PC-9 (cell line): Measurements from ENCODE around the gene SPINT1. TPM values are rescaled to one million over a fixed set of nuclear protein-coding genes. Genes with fewer than 3 reads are reported as not detected.
A peak's percentile ranks its signal among the peaks of the same experiment; 100 is the strongest.

Source experiments
- BruUV-seq: library from RNA; stranded (reverse); fragments of 400-500 nt; replicated peaks from 2 replicates; lab custom pipeline; 2021; lab: Mats Ljungman, UMichigan
- CTCF ChIA-PET: fragments of 300-600 bp; sonication (Branson Sonifier 250); formaldehyde crosslinking; loops from one replicate; lab custom pipeline; 2022; ENCODE audit warnings: antibody characterized with exemption; lab: Charles Lee
- POLR2A ChIA-PET: fragments of 300-600 bp; sonication (Branson Sonifier 250); formaldehyde crosslinking; loops from one replicate; lab custom pipeline; 2022; ENCODE audit warnings: antibody characterized with exemption; ENCODE audit not compliant: unreplicated experiment; lab: Charles Lee
- DNase-seq, 2 experiments: peaks; one replicate each; pipeline versions ENCODE4 v3.0.0 to v3.0.0-alpha.2; 2015 to 2022; ENCODE audit warnings: mixed read lengths in 1 of 2
- H2AFZ ChIP-seq: fragments of 200-600 bp; sonication (generic); 2 replicates; pipeline ENCODE4 v1.8.1; 2017; ENCODE audit warnings: antibody characterized with exemption
- H3F3A ChIP-seq: fragments of 200-600 bp; sonication (generic); 2 replicates; pipeline ENCODE4 v1.8.1; 2017; ENCODE audit warnings: antibody characterized with exemption, mild to moderate bottlenecking, low read depth; ENCODE audit not compliant: insufficient read depth
- H3K27ac ChIP-seq: fragments of 200-600 bp; sonication (generic); 2 replicates; pipeline ENCODE4 v1.6.1; 2016; ENCODE audit warnings: mixed run types
- H3K27me3 ChIP-seq: fragments of 200-600 bp; sonication (generic); 2 replicates; pipeline ENCODE4 v1.6.1; 2016; ENCODE audit warnings: low read depth, mixed run types; ENCODE audit not compliant: insufficient read depth
- H3K36me3 ChIP-seq: fragments of 200-600 bp; sonication (generic); 2 replicates; pipeline ENCODE4 v1.6.1; 2016; ENCODE audit warnings: low read depth, mixed run types
- H3K4me1 ChIP-seq: fragments of 200-600 bp; sonication (generic); replicated peaks from 2 replicates; pipeline ENCODE4 v1.6.1; 2016; ENCODE audit warnings: mixed run types; ENCODE audit not compliant: insufficient read depth
- H3K4me2 ChIP-seq: fragments of 200-600 bp; sonication (generic); 2 replicates; pipeline ENCODE4 v1.6.1; 2017; ENCODE audit warnings: mixed run types
- H3K4me3 ChIP-seq: fragments of 200-600 bp; sonication (generic); 2 replicates; pipeline ENCODE4 v1.6.1; 2016; ENCODE audit warnings: mixed run types
- H3K79me2 ChIP-seq: fragments of 200-600 bp; sonication (generic); 2 replicates; pipeline ENCODE4 v1.6.1; 2017; ENCODE audit warnings: low read depth, mixed run types
- H3K9me2 ChIP-seq: fragments of 200-600 bp; sonication (generic); 2 replicates; pipeline ENCODE4 v1.8.1; 2017; ENCODE audit warnings: mild to moderate bottlenecking; ENCODE audit not compliant: insufficient read depth
- H3K9me3 ChIP-seq: fragments of 200-600 bp; sonication (generic); 2 replicates; pipeline ENCODE4 v1.8.1; 2016; ENCODE audit warnings: low read depth; ENCODE audit not compliant: insufficient read depth
- H4K20me1 ChIP-seq: fragments of 200-600 bp; sonication (generic); 2 replicates; pipeline ENCODE4 v1.8.1; 2017; ENCODE audit not compliant: insufficient read depth
- EZH2 ChIP-seq: fragments of 200-600 bp; sonication (generic); IDR thresholded peaks from 2 replicates; pipeline ENCODE4 v1.8.0; 2017; ENCODE audit warnings: antibody characterized with exemption, low read depth
- intact Hi-C: fragments of 100-400 bp; cut with micrococcal nuclease; formaldehyde crosslinking; loops from one replicate; pipeline ENCODE4 v1.10.0; 2022; ENCODE audit not compliant: unreplicated experiment
- total RNA-seq: library from RNA; stranded (reverse); gene quantifications from 2 replicates; pipeline ENCODE4 v1.2.3, GENCODE V29; 2021
- TF ChIP-seq, protein P1 (sequence below): fragments of 200-600 bp; sonication (generic); conservative IDR thresholded peaks from 2 replicates; pipeline ENCODE4 v1.6.1; 2017; ENCODE audit warnings: mixed run types, antibody characterized with exemption, mild to moderate bottlenecking, moderate library complexity

The SPINT1 gene
- total RNA-seq, 1 experiment from 2014 or later = 141 TPM

DNA sequence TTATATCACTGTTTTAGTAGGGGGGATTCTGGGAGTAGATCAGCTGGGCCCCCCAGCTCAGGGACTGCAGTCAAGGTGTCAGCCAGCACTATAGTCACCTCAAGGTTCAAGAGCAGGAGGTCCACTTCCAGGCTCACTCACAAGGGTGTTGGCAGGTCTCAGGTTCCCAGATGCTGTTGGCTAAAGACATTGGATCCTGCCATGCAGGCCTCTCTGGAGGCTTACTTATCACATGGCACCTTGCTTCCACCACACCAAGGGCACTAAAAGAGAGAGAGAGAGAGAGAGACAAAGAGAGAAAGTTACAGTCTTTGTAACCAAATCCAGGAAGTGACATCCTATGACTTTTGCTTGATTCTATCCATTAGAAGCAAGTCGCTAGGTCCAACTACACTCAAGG, 7.8 kb upstream of the SPINT1 start:
- peaks cover 12% of the 10 kb centered on the region for H3F3A ChIP-seq
- POLR2A ChIA-PET = interaction anchor here (0.5 kb wide), 1 partner anchor 8 kb away, joined by 3 read pairs; no protein-coding TSS in a partner anchor

DNA sequence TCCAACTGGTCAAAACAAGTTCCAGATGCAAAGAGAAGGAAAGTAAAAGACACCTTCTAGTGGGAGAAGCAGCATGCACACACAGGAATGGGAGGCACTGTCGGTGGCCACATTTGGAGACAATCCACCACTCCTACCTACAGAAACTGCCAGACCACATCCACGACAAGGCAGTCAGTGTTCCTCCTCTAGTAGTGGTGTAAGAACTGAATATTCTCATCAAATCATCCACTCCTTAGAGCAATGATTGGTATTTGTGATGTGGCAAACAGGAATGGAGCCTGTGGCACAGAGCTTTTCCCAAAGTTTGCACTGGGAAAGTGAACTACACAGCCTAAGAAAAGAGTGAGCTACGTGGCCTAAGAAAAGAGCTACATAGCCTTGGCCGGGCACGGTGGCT, 5.1 kb upstream of the SPINT1 start:
- no peaks in the 10 kb centered on the region for H3K9me2 ChIP-seq
- H3K27ac ChIP-seq = no peak overlapping the region
- H3K4me1 ChIP-seq = peaks cover 25% of the 10 kb centered on the region
- TF ChIP-seq, protein P1, sequence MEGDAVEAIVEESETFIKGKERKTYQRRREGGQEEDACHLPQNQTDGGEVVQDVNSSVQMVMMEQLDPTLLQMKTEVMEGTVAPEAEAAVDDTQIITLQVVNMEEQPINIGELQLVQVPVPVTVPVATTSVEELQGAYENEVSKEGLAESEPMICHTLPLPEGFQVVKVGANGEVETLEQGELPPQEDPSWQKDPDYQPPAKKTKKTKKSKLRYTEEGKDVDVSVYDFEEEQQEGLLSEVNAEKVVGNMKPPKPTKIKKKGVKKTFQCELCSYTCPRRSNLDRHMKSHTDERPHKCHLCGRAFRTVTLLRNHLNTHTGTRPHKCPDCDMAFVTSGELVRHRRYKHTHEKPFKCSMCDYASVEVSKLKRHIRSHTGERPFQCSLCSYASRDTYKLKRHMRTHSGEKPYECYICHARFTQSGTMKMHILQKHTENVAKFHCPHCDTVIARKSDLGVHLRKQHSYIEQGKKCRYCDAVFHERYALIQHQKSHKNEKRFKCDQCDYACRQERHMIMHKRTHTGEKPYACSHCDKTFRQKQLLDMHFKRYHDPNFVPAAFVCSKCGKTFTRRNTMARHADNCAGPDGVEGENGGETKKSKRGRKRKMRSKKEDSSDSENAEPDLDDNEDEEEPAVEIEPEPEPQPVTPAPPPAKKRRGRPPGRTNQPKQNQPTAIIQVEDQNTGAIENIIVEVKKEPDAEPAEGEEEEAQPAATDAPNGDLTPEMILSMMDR = no peak
- TF ChIP-seq EZH2 = no peak
- no peak overlapping the region for H3K4me2 ChIP-seq
- H3F3A ChIP-seq = peaks cover 12% of the 10 kb centered on the region
- H3K9me3 ChIP-seq = no peaks in the 10 kb centered on the region
- no peak overlapping the region for H2AFZ ChIP-seq
- H3K4me3 ChIP-seq = no peak overlapping the region
- peaks cover 13% of the 10 kb centered on the region; the same call in 1 of the 2 replicates for H3K79me2 ChIP-seq
- H3K27me3 ChIP-seq = no peaks in the 10 kb centered on the region
- no peak for DNase-seq
- H4K20me1 ChIP-seq = no peaks in the 10 kb centered on the region
- no peaks in the 10 kb centered on the region; the same call in 1 of the 2 replicates for H3K36me3 ChIP-seq
- intact Hi-C loops = no loop called here
- ChIA-PET POLR2A (interaction anchor here (0.6 kb wide), 1 partner anchor 8 kb away, joined by 4 read pairs; no protein-coding TSS in a partner anchor), CTCF (no interaction called here)
- BruUV-seq = no TSS peak

More for the DNA sequence above, 7.8 kb upstream of the SPINT1 start:
- Histone ChIP-seq H3K4me1 (peaks cover 20% of the 10 kb centered on the region), H3K27ac (peak overlapping the region; percentile 80), H3K4me3 (no peak overlapping the region), H4K20me1 (no peaks in the 10 kb centered on the region), H3K4me2 (no peak overlapping the region), H3K9me2 (no peaks in the 10 kb centered on the region), H3K9me3 (no peaks in the 10 kb centered on the region), H3K36me3 (no peaks in the 10 kb centered on the region), H3K79me2 (no peaks in the 10 kb centered on the region), H2AFZ (no peak overlapping the region), H3K27me3 (no peaks in the 10 kb centered on the region)
- no TSS peak for BruUV-seq
- intact Hi-C loops = no loop called here
- CTCF ChIA-PET = no interaction called here
- DNase-seq = no peak
- TF ChIP-seq, protein P1 = no peak
- TF ChIP-seq EZH2 = no peak

GRCh38 chr15:40841741-40842140, 2.1 kb upstream of the SPINT1 start:
- Histone ChIP-seq H3K27ac (no peak overlapping the region), H4K20me1 (no peaks in the 10 kb centered on the region), H3K9me3 (no peaks in the 10 kb centered on the region), H3K4me3 (no peak overlapping the region), H3K36me3 (no peaks in the 10 kb centered on the region; the same call in 1 of the 2 replicates), H3K79me2 (peaks cover 37% of the 10 kb centered on the region), H3K27me3 (no peaks in the 10 kb centered on the region), H3K4me1 (peaks cover 13% of the 10 kb centered on the region), H2AFZ (no peak overlapping the region), H3K4me2 (no peak overlapping the region), H3K9me2 (no peaks in the 10 kb centered on the region), H3F3A (peaks cover 18% of the 10 kb centered on the region)
- ChIA-PET CTCF (no interaction called here), POLR2A (no interaction called here)
- no TSS peak for BruUV-seq
- DNase-seq = no peak
- intact Hi-C loops = no loop called here
- TF ChIP-seq, protein P1 = no peak
- no peak for TF ChIP-seq EZH2
